ENCODE data around the gene KRTAP4-12.
"Not testable (repeated sequence)": the region's sequence is repeated elsewhere in the genome, so short reads cannot be mapped to it uniquely, and the experiment has no call there.

KRTAP4-12 gene

GRCh38 chr17:41084100-41084856 lies 39.7 kb downstream of the KRTAP4-12 start, which contains the start of gene KRTAP4-7:
KRTAP4-7 (plus strand) TSS chr17:41084150; CDS start chr17:41084207, 57 bp downstream.
- not testable (repeated sequence) for DNase-seq

GRCh38 chr17:41083427-41083826 lies 40.6 kb downstream of the KRTAP4-12 start:
- DNase-seq = not testable (repeated sequence)

- DNase-seq = no peak
Observed at GRCh38 chr17:41082626-41083025, 41.4 kb downstream of the KRTAP4-12 start.

GRCh38 chr17:41076788-41077187 lies 47.2 kb downstream of the KRTAP4-12 start:
- DNase-seq = no peak

- no peak for DNase-seq
Observed at GRCh38 chr17:41073676-41074075, 50.3 kb downstream of the KRTAP4-12 start.

All from NCI-H1694 treated with DMSO at 0.1 percent for 48 hours (cell line).